Stimulated activated naive CD8-positive, alpha-beta T cell treated with anti-CD3 and anti-CD28 coated beads, Interleukin-15, Interleukin-2, amounts not matched to agents 100 ng/mL and 50 ng/mL, for 24 hours (primary cell): Measurements from ENCODE around the gene PTGIR.

ENCODE experiments used
- H3K27ac Mint-ChIP-seq: one replicate; pipeline ENCODE4 v1.8.0; 2021; ENCODE audit warnings: mild to moderate bottlenecking, mixed read lengths
- H3K27me3 Mint-ChIP-seq: one replicate; pipeline ENCODE4 v1.8.0; 2021; ENCODE audit warnings: mixed read lengths
- H3K36me3 Mint-ChIP-seq: one replicate; pipeline ENCODE4 v1.8.0; 2021; ENCODE audit warnings: low read depth, mixed read lengths
- H3K4me1 Mint-ChIP-seq: one replicate; pipeline ENCODE4 v1.8.0; 2021; ENCODE audit warnings: low read depth, mixed read lengths
- H3K4me3 Mint-ChIP-seq: one replicate; pipeline ENCODE4 v1.8.0; 2021; ENCODE audit warnings: mild to moderate bottlenecking, mixed read lengths
- H3K9me3 Mint-ChIP-seq: one replicate; pipeline ENCODE4 v1.8.0; 2021; ENCODE audit warnings: mixed read lengths

The PTGIR gene

DNA sequence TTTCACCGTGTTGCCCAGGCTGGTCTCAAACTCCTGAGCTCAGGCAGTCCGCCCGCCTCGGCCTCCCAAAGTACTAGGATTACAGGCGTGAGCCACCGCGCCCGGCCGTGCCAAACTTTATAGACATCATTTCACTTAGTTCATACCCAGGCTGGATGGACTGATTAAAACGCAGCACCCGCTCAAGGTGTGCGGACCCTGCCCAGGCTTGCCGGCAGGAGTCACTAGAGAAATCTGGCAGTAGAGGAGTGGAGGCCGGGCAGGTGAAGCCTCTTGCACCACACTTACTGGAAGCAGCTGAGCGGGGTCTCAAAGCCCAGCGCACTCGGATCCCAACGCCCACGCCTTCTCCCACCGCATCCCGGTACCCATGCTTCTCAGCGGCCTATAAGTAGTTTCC is 11.4 kb downstream of the PTGIR start:
- H3K4me1 Mint-ChIP-seq: peaks cover 88% of the 10 kb centered on the region

DNA sequence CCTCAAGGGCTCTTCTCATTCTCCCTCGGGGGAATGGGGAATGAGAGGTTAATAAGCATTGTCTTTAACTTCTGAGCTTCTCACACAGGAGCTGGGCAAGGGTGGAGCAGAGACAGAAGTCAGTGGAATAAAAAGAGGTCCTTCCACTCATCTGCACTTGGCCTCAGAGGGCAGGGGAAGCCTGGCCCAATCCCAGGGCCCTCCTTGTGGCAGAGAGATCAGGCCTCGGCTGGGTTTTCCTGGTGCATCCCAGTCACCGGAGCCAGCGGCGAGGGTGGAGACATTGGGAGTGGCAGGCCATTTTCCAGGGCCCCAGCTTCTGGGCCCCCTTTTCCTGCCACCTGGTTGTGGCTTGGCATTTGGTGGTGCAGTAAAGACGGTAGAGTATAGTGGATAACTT is 13.1 kb downstream of the PTGIR start:
- H3K27ac Mint-ChIP-seq: peak overlapping the region; percentile 92

More for the DNA sequence above, 11.4 kb downstream of the PTGIR start:
- no peaks in the 10 kb centered on the region for H3K9me3 Mint-ChIP-seq
- no peak overlapping the region for H3K4me3 Mint-ChIP-seq
- peaks cover 33% of the 10 kb centered on the region for H3K36me3 Mint-ChIP-seq
- no peak overlapping the region for H3K27ac Mint-ChIP-seq
- H3K27me3 Mint-ChIP-seq: no peaks in the 10 kb centered on the region

DNA sequence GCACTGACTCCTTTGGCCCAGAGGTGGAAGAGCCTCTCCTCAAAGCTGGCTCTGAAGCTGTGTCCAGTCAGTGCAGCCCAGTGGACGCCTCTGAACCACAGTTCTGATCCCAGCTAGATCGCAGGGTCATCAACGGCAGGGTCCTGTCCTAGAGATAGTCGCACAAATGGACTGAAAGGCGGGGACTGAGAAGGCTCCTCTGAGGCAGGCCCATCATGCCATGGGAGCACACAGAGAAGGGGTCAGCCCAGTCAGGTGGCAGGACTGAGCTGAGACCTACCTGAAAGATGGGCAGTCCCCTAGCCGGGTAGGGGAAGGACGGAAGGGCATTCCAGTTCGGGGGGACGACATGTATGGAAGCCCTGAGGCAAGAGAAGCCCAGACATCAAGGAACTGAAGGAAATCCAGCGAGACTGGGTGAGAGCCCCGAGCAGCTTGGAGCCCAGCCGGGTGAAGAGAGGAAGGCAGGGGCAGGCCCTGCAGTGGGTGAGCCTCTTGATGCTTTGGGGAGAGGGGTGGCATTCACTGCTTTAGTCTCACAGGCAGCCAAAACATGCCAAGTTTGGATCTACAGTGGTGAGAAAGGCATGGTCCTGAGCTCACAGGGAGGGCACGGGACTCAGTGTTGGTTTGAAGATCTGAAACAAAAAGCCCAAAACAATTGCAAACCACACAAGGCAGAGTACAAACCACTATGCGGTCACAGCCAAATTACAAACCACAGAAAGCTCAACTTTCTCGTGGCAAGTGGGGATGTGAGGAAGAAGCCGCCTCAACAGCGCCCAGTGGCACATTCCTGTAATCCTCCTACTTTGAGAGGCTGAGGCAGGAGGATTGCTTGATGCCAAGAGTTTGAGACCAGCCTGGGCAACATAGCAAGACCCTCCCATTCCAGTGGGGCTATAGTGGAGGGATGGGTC is 13.8 kb downstream of the PTGIR start:
- Mint-ChIP-seq H3K27me3 (no peaks in the 10 kb centered on the region), H3K4me1 (peaks cover 79% of the 10 kb centered on the region), H3K36me3 (peaks cover 55% of the 10 kb centered on the region), H3K9me3 (no peaks in the 10 kb centered on the region), H3K27ac (peak overlapping the region; percentile 92), H3K4me3 (peak overlapping the region; percentile 53)

More for the DNA sequence above, 13.1 kb downstream of the PTGIR start:
- peaks cover 49% of the 10 kb centered on the region for H3K36me3 Mint-ChIP-seq
- no peaks in the 10 kb centered on the region for H3K9me3 Mint-ChIP-seq
- H3K27me3 Mint-ChIP-seq: no peaks in the 10 kb centered on the region
- H3K4me3 Mint-ChIP-seq: peak overlapping the region; percentile 30
- H3K4me1 Mint-ChIP-seq: peaks cover 80% of the 10 kb centered on the region

DNA sequence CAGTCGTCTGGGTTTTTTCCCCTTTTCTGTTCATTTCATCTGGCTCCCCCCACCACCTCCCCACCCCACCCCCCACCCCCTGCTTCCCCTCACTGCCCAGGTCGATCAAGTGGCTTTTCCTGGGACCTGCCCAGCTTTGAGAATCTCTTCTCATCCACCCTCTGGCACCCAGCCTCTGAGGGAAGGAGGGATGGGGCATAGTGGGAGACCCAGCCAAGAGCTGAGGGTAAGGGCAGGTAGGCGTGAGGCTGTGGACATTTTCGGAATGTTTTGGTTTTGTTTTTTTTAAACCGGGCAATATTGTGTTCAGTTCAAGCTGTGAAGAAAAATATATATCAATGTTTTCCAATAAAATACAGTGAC is 14.5 kb downstream of the PTGIR start:
- Mint-ChIP-seq H3K9me3 (no peaks in the 10 kb centered on the region), H3K27me3 (no peaks in the 10 kb centered on the region), H3K4me1 (peaks cover 76% of the 10 kb centered on the region), H3K36me3 (peaks cover 60% of the 10 kb centered on the region), H3K27ac (peak overlapping the region; percentile 92), H3K4me3 (no peak overlapping the region)

DNA sequence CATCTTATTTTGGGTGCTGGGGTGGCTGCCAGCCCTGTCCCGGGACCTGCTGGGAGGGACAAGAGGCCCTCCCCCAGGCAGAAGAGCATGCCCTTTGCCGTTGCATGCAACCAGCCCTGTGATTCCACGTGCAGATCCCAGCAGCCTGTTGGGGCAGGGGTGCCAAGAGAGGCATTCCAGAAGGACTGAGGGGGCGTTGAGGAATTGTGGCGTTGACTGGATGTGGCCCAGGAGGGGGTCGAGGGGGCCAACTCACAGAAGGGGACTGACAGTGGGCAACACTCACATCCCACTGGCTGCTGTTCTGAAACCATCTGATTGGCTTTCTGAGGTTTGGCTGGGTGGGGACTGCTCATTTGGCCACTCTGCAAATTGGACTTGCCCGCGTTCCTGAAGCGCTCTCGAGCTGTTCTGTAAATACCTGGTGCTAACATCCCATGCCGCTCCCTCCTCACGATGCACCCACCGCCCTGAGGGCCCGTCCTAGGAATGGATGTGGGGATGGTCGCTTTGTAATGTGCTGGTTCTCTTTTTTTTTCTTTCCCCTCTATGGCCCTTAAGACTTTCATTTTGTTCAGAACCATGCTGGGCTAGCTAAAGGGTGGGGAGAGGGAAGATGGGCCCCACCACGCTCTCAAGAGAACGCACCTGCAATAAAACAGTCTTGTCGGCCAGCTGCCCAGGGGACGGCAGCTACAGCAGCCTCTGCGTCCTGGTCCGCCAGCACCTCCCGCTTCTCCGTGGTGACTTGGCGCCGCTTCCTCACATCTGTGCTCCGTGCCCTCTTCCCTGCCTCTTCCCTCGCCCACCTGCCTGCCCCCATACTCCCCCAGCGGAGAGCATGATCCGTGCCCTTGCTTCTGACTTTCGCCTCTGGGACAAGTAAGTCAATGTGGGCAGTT is 15.1 kb downstream of the PTGIR start:
- Mint-ChIP-seq H3K4me3 (peak overlapping the region; percentile 2), H3K27ac (peak overlapping the region; percentile 54), H3K36me3 (peaks cover 64% of the 10 kb centered on the region), H3K9me3 (no peaks in the 10 kb centered on the region), H3K4me1 (peaks cover 76% of the 10 kb centered on the region), H3K27me3 (no peaks in the 10 kb centered on the region)

DNA sequence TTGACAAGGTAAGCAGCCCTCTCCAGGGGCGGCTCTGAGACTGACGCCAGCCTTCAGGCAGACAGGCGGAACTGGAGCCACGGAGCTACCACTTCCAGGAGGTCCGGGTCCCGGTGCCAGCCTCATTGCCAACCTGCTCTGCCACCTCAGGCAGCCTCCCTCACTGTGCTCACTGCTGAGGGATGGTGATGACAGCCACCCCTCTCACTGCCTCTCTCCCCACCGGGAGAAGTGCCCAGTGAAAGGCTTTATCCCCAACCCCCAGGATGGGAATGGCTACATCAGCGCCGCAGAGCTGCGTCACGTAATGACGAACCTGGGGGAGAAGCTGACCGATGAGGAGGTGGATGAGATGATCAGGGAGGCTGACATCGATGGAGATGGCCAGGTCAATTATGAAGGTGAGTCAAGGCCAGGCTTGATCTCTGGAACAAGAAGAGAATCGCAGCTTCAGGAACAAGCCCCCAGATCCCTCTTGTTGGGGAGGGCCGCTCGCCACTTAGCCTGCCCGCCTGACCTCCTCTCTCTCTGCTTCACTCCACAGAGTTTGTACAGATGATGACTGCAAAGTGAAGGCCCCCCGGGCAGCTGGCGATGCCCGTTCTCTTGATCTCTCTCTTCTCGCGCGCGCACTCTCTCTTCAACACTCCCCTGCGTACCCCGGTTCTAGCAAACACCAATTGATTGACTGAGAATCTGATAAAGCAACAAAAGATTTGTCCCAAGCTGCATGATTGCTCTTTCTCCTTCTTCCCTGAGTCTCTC is 16.1 kb downstream of the PTGIR start:
- peaks cover 73% of the 10 kb centered on the region for H3K4me1 Mint-ChIP-seq
- H3K4me3 Mint-ChIP-seq: no peak overlapping the region
- peaks cover 64% of the 10 kb centered on the region for H3K36me3 Mint-ChIP-seq

DNA sequence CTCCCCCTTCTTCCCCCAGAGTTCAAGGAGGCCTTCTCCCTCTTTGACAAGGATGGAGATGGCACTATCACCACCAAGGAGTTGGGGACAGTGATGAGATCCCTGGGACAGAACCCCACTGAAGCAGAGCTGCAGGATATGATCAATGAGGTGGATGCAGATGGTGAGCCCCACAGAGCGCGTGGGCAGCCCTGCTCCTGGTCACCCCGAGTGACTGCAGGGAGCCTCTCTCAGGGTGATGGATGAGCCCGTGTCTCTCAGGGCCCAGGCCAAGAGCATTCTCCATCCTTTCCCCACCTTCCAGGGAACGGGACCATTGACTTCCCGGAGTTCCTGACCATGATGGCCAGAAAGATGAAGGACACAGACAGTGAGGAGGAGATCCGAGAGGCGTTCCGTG is 16.7 kb downstream of the PTGIR start:
- peaks cover 74% of the 10 kb centered on the region for H3K4me1 Mint-ChIP-seq
- no peak overlapping the region for H3K4me3 Mint-ChIP-seq
- no peaks in the 10 kb centered on the region for H3K27me3 Mint-ChIP-seq
- peaks cover 70% of the 10 kb centered on the region for H3K36me3 Mint-ChIP-seq
- H3K27ac Mint-ChIP-seq: no peak overlapping the region
- no peaks in the 10 kb centered on the region for H3K9me3 Mint-ChIP-seq

More for the DNA sequence above, 16.1 kb downstream of the PTGIR start:
- no peaks in the 10 kb centered on the region for H3K27me3 Mint-ChIP-seq
- peak overlapping the region; percentile 0 for H3K27ac Mint-ChIP-seq
- no peaks in the 10 kb centered on the region for H3K9me3 Mint-ChIP-seq

DNA sequence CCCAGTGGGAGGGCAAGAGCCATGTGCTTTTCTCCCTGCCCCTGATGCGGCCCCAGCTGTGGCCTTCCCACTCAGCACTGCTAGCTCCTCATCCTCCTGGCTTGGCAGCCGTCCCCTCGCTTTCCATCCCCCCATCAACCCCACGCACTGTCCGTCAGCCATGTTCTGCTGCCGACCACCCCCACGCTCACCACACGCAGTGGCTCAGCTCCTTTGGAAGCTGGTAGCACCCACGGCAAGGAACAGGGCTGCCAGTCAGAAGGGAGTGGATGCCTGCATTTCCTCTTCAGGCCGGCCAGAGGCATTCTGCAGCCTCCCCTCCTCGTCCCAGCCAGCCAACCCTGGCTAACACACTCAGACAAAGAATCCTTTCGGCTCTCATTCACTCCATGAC is 17.4 kb downstream of the PTGIR start:
- H3K36me3 Mint-ChIP-seq: peaks cover 74% of the 10 kb centered on the region
- H3K4me1 Mint-ChIP-seq: peaks cover 74% of the 10 kb centered on the region
- no peak overlapping the region for H3K4me3 Mint-ChIP-seq
- no peaks in the 10 kb centered on the region for H3K27me3 Mint-ChIP-seq
- H3K27ac Mint-ChIP-seq: no peak overlapping the region
- no peaks in the 10 kb centered on the region for H3K9me3 Mint-ChIP-seq

DNA sequence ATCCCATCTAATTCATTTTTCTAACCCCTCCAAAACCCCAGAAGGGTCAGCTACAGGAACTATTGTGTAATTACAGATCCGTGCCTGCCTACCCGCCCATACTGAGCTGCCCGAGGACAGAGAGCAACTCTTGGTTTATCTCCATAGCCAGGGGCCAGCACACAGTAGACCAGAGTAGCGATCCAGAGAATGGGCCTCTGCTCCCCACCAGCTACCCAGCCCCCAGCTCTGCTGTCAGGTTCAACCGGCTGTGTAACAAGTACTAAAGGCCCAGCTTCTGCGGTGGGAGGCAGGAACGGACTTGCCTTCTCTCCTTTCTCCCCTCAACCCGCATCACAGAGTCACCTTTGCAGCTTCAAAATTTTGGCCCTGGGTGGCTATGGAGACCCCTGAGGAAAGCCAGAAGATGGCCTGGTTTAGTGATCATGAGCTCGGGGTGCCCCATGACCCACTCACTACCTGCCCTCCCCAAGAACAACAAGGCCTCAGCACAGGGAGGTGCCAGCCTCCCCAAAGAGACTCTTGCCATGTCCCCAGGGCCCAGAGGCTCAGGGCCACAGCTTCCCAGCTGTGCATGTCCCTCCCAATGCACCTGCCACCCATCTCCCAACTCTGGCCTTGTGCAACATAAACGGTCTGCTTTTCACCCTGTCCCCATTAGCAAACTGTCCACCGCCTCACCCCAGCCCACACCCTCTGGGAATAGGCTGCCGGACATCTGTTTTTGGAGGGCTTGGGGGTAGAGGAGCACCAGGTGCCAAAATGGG is 18.0 kb downstream of the PTGIR start:
- Mint-ChIP-seq H3K27ac (peak overlapping the region; percentile 81), H3K4me3 (no peak overlapping the region), H3K9me3 (no peaks in the 10 kb centered on the region), H3K4me1 (peaks cover 74% of the 10 kb centered on the region), H3K27me3 (no peaks in the 10 kb centered on the region), H3K36me3 (peaks cover 78% of the 10 kb centered on the region)

DNA sequence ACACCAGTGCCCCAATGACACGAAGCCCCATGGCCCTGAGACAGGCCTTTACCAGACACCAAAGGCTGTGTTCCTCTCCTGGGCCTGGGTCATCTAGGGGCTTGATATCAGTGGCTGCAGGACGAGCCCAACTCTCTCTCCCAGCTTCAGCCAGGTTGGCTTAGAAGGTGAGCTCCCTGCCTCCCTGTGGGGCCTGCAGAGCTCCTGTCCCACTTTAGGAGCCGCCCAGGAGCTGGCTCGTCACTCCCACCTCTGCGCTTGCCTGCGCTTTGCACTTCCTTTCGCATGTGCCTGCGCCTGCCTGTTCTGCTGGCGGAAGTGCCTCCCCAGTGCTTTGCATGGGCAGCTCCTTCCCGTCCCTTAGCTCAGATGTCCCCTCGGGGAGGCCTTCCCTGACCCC is 18.9 kb downstream of the PTGIR start:
- Mint-ChIP-seq H3K4me3 (peak overlapping the region; percentile 41), H3K9me3 (no peaks in the 10 kb centered on the region), H3K36me3 (peaks cover 71% of the 10 kb centered on the region), H3K27ac (peak overlapping the region; percentile 81), H3K27me3 (no peaks in the 10 kb centered on the region), H3K4me1 (peaks cover 65% of the 10 kb centered on the region)

DNA sequence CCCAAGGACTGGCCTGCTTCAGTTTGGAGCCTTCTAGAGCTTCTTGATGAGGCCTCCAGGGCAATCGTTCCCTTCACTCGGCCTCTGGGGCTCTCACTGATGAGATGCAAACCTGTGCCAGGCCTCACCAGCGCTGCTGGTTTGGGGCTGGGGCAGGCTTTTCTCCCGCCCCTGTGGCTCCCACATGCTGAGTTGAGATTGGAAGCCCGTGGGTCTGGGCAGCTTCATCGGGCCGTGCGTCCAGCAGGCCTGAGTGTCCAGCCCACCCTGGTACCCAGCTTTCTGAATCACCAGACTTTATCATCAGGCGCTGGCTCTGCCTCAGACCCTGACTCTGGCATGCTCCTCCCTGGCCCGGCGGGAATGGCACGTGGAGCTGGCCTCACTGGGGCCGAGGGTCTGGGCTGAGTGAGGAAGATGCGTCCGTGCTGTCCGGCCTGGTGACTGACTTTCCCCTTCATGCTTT is 19.5 kb downstream of the PTGIR start:
- H3K27ac Mint-ChIP-seq: no peak overlapping the region
- no peaks in the 10 kb centered on the region for H3K27me3 Mint-ChIP-seq
- H3K9me3 Mint-ChIP-seq: no peaks in the 10 kb centered on the region
- H3K4me3 Mint-ChIP-seq: peak overlapping the region; percentile 41
- H3K4me1 Mint-ChIP-seq: peaks cover 59% of the 10 kb centered on the region
- peaks cover 64% of the 10 kb centered on the region for H3K36me3 Mint-ChIP-seq

DNA sequence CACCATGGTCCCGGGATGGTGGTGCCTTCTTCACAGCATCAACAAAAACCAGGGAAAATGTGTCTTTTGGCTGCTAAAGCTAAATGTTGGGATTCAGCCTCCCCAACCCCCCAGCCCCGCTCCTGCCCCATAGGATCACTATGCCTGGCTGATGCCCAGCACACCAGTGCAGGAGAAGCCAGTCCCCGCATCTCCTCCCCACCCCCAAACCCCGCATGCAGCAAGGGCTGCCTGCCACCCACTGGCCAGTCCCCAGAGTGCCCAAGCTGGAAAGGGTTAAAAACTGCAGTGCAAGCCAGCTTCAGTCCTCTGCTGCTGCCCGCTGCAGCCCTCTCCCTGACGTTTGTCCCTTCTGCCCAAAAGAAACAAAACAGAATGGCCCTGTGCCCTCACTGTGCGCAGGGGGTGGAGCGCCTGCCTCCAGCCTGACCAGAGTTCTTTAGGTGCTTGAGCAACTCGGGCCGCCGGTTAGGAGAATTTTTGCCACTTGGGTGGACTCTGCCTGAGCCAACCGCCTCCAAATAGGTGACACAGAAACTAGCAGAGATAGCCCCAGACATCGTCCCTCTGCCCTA is 20.0 kb downstream of the PTGIR start:
- no peak overlapping the region for H3K4me3 Mint-ChIP-seq
- H3K36me3 Mint-ChIP-seq: peaks cover 59% of the 10 kb centered on the region
- H3K27ac Mint-ChIP-seq: peak overlapping the region; percentile 21
- H3K9me3 Mint-ChIP-seq: peaks cover 3% of the 10 kb centered on the region
- H3K4me1 Mint-ChIP-seq: peaks cover 59% of the 10 kb centered on the region
- H3K27me3 Mint-ChIP-seq: no peaks in the 10 kb centered on the region

DNA sequence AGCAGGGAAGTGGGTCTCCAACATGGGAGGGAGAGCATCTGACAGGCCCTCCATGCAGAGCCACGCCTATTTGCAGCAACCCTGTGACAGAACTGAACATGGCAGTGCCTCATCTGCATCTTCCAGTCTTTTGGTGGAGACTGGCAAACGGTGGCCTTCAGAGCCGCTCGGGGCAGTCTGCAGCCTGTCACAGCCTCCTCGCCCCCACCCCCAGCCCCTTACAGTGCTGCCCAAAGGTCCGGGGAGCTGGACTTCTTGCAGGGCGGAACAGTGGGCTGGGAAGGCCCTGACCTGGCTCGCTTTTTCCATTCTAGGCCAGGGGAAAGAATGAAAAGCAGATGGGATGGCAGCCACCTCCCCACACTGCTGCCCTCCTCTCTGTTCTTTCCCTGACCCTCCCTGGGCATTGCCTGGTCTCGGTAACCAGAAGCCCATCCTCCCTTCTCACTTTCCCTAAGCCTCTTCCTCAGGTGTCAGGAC is 21.1 kb downstream of the PTGIR start:
- Mint-ChIP-seq H3K4me3 (peak overlapping the region; percentile 97), H3K36me3 (peaks cover 48% of the 10 kb centered on the region), H3K4me1 (peaks cover 52% of the 10 kb centered on the region), H3K27ac (peak overlapping the region; percentile 98), H3K9me3 (peaks cover 8% of the 10 kb centered on the region), H3K27me3 (no peaks in the 10 kb centered on the region)
